ENCODE results near the gene WDR49.

- no peak for TF ChIP-seq CTCF (IDR thresholded peaks at IDR 0.05; ENCODE audit: low read length)
- no peak for TF ChIP-seq EZH2 (IDR thresholded peaks at IDR 0.05; ENCODE audit: borderline replicate concordance, low read length)
These were observed 169.2 kb downstream of the WDR49 start for GRCh38 chr3:167484551-167484950.
